GM21529 (cell line): ENCODE data around the gene CCDC82.

Experiments used
- ATAC-seq: cut with Tn5 transposase; IDR thresholded peaks from one replicate; pipeline ENCODE4 v1.9.1; 2021; ENCODE audit not compliant: unreplicated experiment

CCDC82 gene

DNA sequence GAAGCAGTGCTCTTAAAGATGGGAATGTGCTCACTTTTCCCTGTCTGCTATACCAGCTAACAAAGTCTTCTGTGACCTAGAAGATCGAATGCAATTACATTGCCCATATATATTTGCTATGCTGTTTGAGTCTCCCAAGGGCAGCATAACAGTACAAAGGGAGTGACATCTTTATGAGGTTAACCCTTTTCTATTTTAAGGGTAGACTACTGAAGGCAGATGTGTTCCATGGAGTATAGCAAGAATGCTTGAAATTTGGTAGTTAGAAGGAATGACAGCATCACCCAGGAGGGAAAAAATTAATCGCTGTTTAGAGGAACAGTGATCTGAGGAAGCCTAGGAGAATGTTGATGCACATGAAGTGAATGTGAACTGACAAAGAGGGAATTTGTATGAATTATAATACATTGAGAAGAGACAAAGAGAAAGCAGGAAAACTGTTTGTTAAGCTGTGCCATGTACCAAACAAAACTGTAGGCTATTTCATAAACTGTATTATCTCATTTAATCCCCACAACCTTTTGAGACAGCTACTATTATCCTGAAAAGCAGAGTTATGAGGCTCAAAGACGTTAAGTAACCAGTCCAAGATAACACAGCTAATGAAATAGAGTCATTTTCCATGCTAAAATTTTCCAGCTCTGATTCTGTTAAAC is 59.7 kb downstream of the CCDC82 start:
- ATAC-seq: no peak

DNA sequence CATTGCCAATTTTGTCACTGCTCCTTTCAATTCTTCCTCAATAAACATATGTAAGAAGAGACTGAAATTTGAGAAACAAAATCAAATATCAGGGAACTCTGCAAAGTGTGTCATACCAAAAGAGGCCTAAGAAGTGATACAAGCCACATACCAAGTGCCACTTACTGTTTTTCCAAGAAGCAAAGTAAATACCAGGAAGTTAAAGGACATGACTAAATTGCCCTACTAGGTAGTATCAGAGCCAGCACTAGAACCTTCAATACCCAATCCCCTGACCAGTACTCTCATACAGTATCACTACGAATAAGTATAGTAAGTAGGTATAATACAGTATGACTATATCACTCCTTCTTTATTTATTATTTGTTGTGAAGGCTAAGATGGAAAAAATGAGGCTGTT is 60.3 kb downstream of the CCDC82 start:
- ATAC-seq: no peak

- ATAC-seq: no peak
Measured at GRCh38 chr11:96328395-96329010, 61.2 kb downstream of the CCDC82 start.

DNA sequence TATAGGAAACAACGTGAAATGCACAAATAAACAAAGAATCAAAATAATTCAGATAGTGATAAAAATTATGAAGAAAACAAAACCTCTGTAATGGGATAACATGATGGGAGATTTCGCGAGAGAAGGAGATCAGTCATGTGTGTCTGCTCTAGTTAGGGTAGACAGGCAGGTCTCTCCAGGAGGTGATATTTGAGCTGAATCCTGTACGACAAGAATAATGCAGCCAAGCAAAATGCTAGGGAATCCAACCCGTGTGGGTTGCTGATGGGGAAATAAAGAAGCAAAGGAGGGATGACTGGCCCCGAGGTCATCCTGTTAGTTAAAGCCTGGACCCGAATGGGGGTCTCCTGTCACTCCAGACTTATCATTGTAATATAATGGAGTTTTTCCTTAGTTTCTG is 62.8 kb downstream of the CCDC82 start:
- ATAC-seq: no peak

GRCh38 chr11:96324912-96325311 is 64.8 kb downstream of the CCDC82 start:
- ATAC-seq: no peak

- ATAC-seq: no peak
Measured at GRCh38 chr11:96323642-96323985, 66.1 kb downstream of the CCDC82 start.

GRCh38 chr11:96322775-96323641 is 66.7 kb downstream of the CCDC82 start:
- no peak for ATAC-seq

GRCh38 chr11:96321091-96321490 is 68.6 kb downstream of the CCDC82 start:
- ATAC-seq: no peak

DNA sequence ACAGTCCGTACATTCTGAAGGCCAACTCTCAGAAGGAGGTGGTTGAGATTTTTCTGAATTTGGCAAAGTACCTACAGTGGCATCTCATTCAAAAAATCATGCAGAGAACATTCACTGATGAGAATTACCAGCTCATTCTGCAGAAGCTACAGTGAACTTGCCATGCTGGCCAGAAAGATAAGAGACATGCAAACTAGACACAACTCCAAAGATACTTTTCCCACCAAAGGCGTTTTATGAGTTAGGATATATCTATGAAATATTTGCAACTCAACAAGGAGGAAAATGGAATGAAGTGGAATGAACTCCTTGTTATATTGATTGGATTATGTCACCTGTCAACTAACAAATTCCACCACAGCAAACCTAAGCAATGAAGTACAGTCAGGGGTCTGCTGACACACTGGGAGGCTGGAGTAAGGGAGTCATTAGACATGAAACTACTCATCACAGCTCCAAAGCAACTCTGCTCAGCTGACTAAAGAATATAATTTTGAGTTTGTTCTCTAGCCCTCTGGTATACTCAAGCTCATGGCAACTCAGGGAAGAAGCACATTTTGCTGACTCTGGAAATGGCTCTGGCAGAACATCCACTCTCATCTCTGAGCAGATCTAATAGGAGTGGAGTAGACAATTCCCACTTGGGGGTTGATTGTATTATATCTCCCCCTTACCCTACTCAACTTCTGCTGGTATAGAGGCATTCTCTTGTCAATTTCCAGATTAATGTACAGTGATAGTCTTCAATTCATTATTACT is 69.6 kb downstream of the CCDC82 start:
- ATAC-seq: no peak

GRCh38 chr11:96318850-96319249 is 70.9 kb downstream of the CCDC82 start:
- no peak for ATAC-seq

GRCh38 chr11:96318399-96318798 is 71.3 kb downstream of the CCDC82 start:
- no peak for ATAC-seq

DNA sequence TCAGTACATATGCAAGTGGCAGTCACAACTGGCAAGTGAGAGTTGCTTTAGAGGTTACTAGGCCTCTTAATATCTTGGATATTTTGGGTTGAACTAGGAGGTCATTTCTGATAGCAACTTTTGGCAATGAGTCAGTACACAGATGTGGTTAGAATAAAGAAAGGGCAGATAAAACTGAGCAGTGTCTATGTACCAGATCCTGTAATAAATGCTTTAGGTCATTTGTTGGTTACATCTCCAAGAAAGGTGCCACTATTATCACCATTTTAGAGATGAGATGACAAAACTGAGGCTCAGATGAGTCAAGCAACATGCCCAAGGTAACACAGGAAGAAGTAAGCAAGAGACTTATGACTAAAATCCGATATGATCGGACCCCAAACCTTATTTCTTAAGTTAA is 71.7 kb downstream of the CCDC82 start:
- no peak for ATAC-seq

DNA sequence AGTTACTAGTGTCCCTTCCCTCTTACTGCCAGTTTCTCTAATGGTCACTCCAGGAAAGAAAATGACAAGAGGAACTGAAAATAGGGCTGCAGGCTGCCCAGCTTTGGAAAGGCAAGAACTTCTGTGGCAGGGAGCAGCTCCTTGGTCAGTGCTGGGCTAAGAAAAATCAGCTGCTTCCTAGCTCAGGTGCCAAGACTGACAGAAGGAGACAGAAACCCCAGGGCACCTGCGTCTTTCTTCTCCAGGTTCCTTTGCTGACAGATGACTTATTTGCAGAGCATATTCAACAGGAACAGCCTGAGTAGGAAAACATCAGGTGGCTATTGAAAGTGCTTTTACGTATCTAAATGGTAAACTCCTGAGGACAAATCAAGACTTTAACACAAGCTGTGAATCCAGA is 72.1 kb downstream of the CCDC82 start:
- ATAC-seq: no peak

DNA sequence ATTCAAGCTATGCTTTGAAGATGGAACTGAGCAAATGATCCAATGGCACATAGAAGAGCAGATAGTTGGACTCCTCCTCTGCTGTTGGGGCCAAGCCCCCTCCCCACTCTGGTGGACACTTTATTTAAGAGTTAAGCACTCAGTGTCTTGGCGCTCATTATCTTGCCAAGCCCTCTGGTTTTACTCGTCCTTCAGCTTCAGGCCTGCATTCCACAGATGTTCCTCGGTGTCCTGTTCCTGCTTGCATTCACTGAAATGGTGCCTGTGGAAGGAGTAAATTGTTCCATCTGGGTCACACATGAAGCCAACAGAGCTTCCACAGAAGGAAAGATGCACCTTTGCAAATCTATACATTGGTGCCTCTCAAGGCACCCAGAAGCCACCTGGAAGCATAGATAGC is 72.8 kb downstream of the CCDC82 start:
- ATAC-seq: no peak

DNA sequence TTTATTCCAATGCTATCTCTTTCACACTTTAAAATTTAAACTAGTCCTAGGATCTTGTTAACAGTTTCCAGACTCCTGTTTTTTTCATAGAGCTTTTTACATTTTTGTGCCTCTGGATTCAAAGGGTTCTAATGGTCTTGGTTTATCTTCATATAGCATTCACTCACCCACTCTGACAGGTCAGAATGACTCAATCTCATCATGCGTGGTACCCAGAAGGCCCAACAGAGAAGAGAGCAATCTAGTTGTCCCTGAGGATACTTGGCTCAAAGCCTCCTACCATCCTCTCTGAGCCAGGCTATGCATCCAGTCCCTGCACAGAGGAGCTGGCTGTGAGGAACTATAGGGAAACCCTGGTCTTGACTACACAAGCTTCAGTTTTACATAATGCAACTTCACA is 74.2 kb downstream of the CCDC82 start:
- ATAC-seq: no peak

GRCh38 chr11:96314326-96315020 is 75.2 kb downstream of the CCDC82 start:
- ATAC-seq: no peak

GRCh38 chr11:96313163-96313562 is 76.5 kb downstream of the CCDC82 start:
- ATAC-seq: no peak

DNA sequence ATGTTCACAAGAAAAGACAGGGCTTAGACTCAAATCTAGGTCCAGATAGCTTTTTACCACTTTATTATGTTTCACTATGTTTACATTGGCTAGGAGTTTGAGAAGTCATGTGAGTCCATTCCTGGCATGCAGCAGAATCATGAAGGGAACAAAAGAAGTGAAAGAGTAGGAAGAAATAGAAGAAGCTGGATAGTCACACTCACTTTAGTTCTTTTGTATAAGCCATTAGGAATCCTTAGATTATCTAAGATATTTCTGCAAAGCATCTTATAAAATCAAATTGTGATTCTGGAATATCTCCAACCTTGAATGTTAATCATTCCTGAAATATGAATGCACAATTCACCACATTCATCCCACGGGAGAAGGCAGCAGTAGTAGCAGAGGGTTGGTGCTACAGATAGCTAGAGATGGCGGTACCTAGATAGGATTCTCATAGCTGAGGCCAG is 78.6 kb downstream of the CCDC82 start:
- ATAC-seq: no peak

DNA sequence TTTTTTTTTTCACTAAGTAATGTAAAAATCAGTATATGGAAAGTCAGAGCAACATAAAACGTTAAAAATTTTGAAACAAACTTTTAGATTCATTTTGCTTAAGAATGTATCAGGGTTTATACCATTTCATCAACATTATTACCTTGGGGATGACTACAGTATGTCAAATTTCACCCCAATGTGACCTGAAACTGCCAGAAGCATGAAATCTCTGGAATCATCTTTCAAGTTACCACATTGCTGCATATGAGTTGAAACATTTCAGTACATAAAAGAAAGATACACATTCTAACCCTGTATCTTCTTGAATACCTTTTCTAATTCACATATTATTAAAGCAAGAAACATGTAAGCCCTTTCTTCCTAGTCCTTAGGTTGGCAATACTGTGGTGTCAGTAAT is 79.5 kb downstream of the CCDC82 start:
- ATAC-seq: no peak

DNA sequence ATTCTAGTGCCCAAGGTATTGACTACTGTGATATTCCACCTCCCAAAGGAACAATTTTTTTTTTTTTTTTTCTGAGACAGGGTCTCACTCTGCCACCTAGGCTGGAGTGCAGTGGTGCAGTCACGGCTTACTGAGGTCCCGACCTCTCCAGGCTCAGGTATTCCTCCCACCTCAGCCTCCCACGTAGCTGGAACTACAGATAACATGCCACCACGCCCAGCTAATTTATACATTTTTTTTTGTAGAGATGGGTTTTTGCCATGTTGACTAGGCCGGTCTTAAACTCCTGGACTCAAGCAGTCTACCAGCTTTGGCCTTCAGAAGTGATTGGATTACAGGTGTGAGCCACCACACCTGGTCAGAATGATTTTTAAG is 80.1 kb downstream of the CCDC82 start:
- no peak for ATAC-seq
